ENCODE data around the gene SYT15. TPM values are rescaled to one million over a fixed set of nuclear protein-coding genes. Genes with fewer than 3 reads are reported as not detected.
"Not testable (repeated sequence)": the region's sequence is repeated elsewhere in the genome, so short reads cannot be mapped to it uniquely, and the experiment has no call there.

The SYT15 gene
- total RNA-seq, 1 experiment from 2014 or later, result under 0.01 TPM

DNA sequence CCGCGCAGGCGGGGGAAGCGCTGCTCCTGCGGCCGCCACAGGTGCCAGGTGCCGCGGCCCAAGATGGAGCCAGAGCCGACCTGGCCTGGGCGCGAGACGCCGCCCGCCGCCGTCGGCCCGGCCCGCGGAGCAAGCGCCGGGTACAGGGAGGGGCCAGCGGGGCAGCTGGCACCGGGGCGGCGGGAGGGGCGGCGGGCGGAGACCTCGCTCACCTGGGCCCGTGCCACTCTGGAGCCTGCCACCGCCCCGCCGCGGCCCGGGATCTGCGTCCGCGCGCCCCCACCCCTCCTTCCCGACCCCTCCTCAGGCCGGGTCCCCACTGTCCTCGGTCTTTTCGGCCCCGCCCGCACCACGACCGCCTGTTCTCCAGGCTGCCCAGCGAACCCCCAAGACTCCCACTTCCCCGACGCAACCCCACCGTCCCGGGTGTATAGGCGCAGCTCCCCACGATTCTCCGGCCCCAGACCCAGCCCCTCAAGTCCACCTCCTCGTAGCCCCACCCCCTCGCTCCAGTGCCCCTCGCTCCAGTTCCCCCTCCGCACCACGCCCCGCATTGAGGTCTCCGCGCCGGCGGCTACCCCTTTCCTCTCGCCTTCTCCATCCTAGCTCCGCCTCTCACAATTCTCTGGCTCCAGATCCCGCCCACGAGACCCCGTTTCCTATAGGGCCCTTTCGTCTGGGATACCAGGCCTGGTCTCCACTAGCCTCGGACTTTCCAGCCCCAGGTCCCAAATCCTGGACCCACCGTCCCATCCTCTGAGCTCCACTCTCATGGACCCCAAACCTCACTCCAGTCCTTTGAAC is 22.2 kb upstream of the SYT15 start, which contains the start of gene GPRIN2:
GPRIN2 (minus strand) TSS at position 144 of the 804 bp plus-strand sequence. CDS start 5,922 bp downstream, outside the sequence.
- DNase-seq (ENCODE audit: low read depth), result no peak

DNA sequence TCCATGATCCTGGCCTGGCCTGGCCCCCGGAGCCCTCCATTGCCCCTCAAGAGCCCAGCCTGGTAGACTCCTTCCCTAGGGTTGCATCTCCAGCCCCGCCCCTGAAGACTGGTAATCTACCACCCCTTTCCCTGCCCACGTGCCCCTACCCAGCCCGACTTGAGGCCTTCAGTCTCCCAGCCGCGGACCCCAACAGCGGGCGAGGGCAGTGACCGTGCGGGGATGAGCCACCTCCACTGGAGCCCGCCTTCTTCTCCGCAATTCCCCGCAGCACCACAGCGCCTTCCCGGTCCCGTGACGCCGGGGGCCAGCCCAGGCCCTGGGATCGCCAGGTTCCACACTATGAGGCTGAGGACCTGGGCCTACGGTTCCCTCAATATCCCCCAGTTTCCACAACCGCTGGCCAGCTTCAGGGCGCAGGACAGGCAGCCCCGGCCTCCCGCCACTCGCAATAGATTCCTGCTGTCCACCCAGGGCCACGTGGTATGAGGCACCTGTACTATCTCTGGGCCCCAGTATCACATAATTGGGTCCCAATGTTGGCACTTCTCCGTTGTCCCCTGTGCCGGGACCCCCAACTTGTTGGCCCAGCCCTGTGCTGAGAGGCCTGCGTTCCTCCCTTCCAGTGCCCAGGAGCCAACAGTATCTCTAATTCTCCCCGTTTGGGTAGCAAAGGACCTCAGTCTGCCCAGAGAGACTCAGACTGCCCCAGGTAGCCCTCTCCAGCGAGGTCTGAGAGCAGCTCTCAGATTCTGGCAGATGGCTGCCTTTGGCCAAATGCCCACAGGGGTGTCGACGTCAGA is 21.4 kb upstream of the SYT15 start:
- DNase-seq (ENCODE audit: low read depth), result no peak

DNA sequence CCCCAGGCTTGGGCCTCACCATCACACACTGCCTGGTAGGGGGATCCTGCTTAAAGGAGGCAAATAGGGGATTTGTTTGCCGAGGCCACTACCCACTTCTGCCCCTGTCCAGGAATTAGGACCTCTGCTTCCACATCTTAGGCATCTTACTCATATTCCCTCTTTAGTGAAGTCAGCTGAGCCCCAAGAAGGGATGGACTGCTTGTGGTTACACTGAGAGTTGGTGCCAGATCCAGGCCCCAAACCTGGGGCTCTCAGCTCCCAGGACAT is 20.9 kb upstream of the SYT15 start:
- DNase-seq (ENCODE audit: low read depth), result no peak

DNA sequence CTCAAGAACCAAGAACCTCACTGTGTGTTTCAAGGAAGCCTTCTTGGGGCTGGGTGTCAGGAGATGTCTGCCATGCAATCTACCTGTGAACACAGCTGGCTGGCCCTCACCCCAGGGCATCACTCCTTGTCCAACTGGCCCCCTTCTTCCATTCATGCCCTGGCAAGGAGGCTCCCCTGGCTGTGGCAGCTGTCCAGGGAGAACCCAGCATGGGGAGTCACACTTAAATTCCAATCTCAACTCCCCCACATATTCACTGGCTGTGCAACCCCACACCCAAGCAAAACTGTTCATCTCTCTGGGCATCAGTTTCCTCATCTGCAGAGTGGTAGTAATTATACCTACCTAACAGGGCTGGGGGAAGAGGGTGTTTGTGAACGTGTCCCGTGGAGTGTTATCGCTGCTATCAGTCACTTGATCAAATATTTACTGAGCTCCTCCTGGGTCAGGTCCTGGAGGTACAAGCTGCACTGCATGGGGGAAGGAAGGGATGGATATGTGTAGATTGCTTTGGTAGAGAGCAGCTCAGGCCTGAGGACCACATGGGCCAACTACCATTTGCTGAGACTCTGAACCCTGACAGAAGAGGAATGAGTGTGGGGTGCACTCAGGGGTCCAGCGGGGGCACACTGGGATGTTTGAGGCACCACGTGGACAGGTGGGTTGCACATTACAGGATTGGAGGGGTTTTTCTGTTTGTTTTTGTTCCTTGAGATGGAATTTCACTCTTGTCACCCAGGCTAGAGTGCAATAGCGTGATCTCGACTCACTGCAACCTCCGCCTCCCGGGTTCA is 20.3 kb upstream of the SYT15 start:
- no peak for DNase-seq (ENCODE audit: low read depth)

DNA sequence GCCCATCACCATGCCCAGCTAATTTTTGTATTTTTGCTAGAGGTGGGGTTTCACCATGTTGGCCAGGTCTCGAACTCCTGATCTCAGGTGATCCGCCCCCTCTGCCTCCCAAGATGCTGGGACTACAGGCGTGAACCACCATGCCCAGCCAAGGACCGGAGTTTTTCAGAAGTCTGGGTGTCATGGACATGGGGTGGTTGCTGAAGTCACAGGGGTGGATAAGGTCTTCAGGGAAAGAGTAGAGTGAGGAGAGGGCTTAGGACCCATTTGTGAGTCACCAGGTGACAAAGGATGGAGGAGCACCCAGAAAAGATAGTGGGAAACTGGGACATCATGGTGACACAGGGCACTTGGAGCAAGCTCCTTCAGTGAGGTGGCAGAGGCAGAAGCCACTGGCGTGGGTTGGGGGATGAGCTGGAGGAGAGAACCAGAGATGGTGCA is 19.7 kb upstream of the SYT15 start:
- no peak for DNase-seq (ENCODE audit: low read depth)

DNA sequence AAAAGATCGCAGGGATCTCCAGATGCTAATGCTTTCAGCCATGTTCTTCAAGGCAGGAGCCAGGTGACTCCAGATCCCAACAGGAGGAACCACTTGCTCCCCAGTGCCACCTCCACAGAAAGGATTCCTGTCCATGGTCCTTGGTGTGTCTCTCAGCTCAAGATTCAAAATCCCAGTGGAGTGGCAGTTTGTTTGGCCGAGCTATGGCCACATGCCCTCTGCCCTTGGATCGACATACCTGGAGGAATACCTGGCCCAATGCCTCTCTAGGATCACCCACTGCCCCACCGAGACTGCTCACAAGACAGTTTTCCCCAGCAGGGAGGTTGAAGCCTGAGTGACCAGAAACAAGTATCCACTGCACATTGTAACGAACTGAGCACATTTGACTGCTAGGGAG is 18.5 kb upstream of the SYT15 start:
- no peak for DNase-seq (ENCODE audit: low read depth)

DNA sequence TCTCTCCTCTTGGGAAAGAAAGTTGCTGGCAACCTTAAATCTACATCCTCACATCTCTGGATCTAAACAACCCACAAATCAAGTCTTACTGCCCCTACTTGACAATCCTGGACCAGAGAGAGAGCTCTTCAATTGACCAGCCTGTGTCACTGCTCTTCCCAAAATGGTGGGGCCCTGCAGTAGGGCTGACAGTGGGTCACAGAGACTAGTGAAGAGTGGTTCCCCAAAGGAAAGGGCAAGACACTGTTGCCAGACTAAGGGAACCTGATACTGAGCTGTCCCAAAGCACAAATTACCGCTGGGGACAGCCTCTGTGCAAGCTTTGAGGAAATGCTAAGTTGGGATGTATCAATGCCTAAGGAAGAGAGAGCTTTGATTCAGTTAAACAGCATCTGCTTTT is 18.0 kb upstream of the SYT15 start:
- no peak for DNase-seq (ENCODE audit: low read depth)

DNA sequence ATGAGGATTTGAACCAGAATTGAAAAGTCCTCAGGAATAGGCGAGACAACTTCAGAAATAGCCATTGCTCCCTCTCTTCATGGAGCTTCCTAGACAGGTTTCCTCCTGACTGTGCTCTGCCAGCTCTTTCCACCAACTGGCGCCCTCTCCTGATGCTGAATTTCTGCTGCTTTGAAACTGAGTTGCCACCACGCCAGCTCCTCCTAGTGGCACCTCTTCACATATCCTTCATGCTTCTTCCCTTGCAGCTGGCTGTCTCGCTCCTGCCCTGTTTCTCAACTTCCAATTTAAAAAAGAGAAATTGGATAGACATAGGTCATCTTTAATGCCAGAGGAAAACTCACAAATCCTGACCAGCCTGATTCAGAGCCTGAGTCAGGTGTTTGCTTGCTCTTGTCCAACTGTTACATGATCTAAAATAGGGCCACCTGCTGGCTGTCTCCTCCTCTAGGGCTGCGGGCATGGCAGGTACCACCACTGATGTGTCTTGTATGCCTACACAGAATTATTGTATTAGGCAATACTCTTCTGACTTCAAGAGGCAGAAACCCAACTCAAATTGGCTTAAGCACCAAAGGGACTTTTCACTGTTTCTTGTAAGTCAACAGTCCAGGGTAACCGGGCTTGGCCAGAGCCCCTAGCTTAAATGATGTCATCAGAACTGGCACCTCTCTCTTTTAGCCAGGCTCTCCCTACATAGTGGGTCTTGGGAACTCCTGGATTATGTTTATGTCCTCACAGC is 13.2 kb upstream of the SYT15 start:
- DNase-seq (ENCODE audit: low read depth), result peak; percentile 51

DNA sequence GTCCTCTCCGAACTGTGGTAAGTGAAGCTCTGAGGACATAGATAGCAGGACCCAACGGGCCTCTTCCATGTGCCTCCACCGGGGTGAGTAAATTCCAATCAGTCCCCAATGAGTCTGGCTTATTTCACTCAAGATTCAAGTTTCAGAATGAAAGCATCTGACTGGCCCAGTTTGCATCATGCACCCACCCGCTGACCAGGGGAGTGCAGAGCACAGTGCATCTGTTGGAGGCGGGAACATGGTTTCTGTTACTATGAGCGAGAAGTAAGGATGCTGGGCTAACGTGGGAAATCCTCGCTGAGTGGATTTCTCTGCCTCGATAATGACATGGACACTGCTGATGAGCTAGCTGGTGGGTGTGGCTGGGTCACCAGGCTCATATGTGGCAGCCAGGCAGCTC is 11.8 kb upstream of the SYT15 start:
- DNase-seq (ENCODE audit: low read depth), result not testable (repeated sequence)

DNA sequence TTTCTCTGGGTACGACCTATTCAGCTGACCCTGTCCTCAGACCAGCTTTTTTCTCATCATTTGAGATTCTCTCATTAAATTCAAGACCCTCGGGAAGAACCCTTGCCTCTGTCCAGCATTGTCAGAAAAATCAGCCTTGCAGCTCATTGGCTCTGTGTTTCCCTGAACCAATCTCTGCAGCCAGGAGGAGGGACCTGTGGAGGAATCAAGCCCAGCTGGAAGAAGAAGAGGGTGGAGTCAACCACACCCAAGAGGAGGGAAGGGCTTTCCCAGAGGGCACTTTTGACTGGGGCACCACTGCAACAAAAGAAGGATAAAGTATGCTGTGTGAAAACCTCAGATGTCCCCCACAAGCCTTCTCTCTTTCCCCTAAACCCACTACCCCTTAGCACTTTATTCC is 8.3 kb upstream of the SYT15 start:
- not testable (repeated sequence) for DNase-seq (ENCODE audit: low read depth)

DNA sequence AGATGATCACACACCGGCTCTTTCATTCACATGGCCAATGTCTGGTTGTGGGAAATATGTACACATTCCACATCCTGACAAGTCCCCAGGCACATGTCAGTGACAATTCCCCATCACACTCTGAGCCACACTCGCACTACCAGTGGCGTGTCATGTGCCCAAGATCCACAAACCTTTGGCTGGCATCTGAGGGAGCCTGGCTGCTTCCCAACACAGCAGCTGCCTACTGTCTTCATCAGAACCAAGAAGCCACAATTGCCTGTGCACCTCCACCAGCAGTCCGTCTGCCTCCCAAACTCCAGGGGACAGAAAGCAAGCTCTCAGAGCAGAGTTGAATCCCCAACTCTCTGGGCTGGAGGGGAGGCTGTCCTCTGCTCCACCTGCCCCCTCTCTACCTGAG is 6.2 kb upstream of the SYT15 start:
- peak; percentile 11 for DNase-seq (ENCODE audit: low read depth)

DNA sequence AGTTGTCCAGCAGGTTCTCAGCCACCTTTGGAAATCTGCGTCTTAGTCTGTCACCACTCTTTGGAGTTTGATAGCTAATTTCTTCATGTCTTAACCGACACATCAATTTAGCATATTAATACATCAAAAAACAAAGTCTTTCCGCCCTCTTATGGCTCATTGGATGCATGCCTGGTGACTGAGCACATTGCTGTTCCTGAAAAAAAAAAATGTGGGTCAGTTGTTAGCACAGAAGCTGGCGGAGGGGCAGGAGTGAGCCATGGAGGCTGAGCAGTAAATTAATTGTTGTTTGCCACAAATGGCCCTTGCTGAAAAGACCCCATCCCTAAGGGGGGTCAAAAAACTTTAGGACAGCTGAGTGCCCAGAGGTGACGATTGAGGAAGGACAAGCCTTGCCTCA is 5.6 kb upstream of the SYT15 start:
- DNase-seq (ENCODE audit: low read depth), result not testable (repeated sequence)

DNA sequence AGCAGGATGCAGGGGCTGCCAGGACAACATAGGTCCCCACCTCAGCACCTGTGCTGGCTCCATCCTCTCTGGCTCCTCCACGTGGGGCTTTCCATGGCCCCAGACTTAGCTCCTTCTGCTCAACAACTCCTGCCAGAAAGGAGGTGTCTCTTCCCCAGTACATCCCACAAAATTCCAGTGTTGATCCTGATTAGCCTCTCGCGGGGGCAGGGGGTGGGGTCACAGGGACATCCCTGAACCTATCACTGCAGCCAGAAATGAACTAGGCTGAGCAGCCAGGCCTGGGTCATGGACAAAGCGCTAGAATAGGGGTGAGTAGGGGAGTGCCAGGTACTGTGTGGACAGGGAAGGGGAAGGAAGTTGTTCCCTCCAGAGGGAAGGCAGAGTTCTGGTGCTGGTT is 5.0 kb upstream of the SYT15 start:
- not testable (repeated sequence) for DNase-seq (ENCODE audit: low read depth)

DNA sequence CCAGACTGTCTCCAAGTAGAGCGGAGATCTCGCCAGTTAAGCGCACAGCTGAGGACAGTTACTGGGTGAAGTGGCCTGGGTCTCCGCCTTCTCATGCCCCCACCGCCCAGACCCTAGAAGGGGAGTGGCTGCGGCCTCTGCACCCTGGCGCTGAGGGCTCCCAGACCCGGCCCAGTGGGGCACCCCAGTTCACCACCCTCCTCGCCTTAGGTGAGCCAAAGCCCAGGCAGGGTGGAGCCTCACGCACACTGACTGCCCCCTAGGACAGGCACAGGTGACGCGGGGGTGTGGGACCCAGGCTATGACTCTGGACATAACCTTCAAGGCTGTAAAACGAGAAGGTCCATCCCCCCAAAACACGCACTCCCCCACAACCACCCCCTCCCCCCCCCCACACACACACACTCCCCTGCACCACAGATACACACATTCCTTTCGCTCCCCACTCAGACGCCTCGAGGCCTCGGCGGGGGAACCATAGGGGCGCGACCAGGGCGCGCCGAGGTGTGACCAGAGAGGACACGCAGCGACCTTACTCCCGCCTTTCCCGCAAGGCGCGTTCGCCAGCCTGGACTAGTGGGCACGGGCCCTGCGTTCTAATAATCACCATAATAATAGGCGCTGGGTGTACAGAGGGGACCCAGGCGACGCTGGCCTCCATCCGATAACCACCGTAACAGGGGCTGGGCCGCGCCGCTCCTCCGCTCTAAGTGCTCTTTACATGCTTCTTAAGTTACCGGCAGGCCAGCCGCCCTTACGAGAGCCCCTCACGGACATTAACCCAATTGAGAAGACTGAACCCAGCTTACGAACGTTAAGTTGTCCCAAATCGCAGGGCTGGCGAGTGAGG is 1.1 kb upstream of the SYT15 start:
- not testable (repeated sequence) for DNase-seq (ENCODE audit: low read depth)

DNA sequence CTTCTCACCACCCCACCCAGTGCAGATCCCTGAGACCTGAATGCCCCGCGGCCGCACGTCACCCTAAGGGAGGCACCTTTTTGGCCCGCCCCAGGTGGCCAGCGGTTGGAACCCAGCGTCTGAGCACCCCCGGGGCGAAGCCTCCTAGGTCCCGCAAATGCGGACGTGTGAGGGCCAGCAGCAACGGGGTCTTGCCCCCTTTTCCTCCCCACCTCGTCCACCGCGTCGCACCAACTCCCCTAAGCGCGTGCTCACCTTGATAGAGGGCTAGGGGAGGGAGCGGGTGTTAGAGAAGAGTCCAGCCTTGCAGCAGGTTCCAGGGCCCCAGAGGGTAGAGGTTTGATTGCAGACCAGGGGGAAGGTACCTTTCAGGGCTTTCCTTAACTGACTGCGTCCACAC is 450 bp downstream of the SYT15 start:
- not testable (repeated sequence) for DNase-seq (ENCODE audit: low read depth)

DNA sequence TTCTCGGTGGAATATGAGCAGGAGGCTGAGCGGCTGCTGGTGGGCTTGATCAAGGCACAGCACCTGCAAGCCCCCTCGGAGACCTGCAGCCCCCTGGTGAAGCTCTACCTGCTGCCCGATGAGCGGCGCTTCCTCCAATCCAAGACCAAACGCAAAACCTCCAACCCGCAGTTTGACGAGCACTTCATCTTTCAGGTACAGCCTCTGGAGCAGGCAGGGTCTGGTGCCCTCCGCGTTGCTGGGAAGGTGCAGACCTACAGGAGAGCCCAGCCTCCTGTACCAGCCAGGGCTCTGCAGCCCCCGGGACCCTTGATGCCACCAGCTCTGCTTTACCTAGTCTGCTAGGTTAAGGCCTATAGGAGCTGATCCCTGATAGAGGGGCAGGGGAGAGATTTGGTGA is 3.1 kb downstream of the SYT15 start:
- DNase-seq (ENCODE audit: low read depth), result not testable (repeated sequence)

DNA sequence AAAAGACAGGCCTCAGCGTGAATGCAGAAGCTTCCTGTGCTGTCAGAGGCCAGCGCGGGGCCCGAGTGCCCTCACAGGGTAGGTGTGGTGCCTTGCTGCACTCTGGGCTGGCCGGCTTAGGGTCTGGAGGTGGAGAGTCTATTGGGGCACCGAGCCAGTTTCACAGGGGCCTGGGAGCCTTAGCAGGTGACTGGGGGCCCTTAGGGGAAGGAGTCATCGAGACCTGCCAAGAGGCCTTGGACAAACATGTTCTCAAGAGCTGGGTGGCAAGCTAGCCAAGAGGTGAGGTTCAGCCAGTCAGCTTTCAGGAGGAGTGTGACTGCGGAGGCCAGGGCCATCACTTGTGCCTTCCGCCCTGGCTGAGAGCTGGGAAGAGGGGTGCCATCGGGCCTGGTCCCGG is 3.6 kb downstream of the SYT15 start:
- not testable (repeated sequence) for DNase-seq (ENCODE audit: low read depth)

DNA sequence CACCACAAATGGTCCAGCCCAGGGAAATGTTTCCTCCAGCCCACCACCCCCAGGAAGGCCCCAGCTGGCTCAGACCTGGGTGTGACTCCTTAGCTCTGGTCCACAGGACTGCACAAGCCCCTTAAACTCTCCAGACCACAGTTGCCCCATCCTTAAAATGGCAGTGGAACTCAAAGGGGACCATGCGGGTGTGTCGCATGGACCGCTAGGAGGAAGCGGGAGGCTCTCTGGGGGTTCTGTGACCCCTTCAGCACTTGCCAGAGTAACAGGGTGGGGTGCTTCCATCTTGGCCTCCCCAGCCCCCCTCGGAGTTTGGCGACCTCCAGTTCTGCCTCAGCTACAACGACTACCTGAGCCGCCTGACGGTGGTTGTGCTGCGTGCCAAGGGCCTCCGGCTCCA is 5.3 kb downstream of the SYT15 start:
- not testable (repeated sequence) for DNase-seq (ENCODE audit: low read depth)

DNA sequence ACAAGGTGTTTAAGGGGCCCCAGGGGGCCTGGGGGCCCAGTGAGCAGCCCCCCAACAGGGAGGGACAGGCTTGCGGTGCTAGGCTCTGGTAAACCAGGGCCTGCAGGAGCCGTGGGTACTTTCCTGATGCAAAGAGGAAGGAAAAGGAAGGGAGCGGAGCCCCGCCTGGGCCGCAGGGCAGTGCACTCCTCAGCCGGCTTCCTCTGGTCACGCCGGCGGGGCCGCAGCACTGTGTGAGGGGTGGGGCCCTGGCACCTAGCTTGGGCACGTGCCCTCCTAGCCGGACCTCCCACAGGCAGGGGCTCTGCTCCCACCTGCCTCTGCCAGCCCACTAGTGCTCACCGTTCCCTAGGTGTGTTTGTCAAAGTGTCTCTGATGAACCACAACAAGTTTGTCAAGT is 6.3 kb downstream of the SYT15 start:
- DNase-seq (ENCODE audit: low read depth), result not testable (repeated sequence)

DNA sequence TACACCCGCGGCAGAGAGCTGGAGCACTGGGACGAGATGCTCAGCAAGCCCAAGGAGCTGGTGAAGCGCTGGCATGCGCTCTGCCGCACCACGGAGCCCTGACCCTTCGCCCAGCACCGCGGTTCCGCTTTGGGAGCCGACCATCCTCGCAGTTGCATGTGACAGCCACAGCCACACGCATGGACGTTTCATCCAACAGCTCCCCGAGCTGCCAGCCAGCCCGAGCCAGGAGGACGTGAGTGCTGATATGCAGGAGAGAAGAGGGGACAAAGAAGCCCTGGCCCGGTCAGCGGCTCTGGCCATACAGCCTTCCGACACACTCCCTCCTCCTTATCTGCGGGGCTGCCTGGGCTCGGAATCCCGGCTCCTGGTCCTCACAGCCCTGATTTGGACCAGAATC is 8.6 kb downstream of the SYT15 start:
- not testable (repeated sequence) for DNase-seq (ENCODE audit: low read depth)
